ENCODE measurements around the gene CYP2U1.

Gene CYP2U1

GRCh38 chr4:107987916-107988762 is 56.8 kb downstream of the CYP2U1 start:
- FAIRE-seq, result no peak

DNA sequence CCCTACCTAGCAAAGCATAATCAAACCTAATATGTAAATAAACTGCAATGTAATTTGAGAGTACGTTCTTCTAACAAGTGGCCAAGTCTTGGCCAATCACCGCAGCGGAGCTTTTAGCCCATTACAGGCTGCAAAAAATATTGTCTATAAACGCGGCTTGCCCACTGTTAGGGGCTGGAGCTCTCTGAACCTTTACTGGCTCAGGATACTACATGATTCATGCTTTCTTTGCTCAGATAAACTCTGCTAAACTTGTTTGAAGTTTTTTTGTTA is 57.4 kb downstream of the CYP2U1 start:
- FAIRE-seq, result no peak

GRCh38 chr4:107989162-107989536 is 57.8 kb downstream of the CYP2U1 start:
- FAIRE-seq, result no peak

DNA sequence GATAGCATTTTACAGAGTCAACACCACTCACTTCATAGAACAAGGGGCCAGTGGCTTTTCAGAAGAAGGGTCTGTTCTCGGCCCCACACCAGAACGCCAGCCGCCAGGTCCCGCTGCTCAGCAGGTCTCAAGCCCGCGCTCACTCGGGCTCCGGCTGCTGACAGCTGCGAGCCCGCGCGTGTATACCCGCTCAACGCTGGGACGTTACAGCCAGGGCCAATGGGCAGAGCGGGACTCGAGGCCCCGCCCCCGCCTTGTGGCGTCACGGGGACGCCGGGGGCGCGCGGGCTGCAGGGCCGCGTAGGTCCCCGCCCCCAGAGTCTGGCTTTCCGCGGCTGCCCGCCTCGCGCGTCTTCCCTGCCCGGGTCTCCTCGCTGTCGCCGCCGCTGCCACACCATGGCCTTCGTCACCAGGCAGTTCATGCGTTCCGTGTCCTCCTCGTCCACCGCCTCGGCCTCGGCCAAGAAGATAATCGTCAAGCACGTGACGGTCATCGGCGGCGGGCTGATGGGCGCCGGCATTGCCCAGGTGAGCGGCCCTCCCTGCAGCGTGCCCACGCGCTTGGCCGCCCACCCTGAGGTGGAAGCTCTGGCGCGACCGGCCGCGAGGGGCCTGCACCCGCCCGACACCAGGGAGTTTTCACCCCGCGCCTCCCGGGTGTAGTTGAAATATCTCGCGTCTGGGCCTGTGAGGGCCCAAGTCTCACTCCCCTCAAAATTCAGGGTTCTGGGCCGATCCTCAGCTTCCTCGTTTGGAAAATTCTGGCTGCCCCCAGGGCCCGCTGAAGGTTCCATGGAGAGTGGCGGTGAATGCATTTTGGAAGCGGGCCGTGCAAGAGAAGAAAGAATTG is 58.4 kb downstream of the CYP2U1 start, which contains the start of gene HADH:
TSS of gene HADH (plus strand) at position 353 of the 850 bp plus-strand sequence. CDS start at position 397, 44 bp downstream.
- no peak for FAIRE-seq

DNA sequence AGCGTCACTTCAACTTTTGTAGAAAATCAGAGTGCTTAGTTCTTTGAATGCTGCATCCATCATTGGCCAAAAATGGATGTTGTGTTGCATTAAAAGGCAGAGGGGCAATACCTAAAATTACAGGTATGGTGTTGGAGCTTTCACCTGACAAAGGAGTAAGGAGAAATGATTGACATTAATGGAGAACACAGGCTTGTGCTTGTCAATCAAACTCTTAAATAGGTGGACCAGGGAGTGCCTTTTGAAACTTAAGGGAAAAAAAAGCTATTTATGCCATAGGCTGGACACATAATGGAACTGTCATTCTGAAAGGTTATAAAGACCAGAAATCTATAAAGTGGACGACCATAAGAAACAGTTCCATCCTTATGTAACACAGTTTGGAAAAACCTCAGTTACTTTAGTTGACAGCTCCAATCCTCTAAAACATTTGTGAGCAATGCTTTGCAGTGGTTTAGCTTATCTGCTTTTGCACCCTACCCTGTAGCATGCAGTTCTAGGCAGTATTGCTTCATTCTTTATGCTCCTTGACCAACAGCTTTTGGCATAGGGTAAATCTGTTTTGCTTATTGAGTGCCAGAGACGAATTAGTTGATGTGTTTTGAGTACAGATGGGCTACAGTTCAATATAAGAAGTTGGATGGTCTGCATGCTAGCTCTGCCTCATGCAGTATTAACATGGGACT is 60.7 kb downstream of the CYP2U1 start:
- FAIRE-seq, result no peak

- FAIRE-seq, result no peak
Observed at GRCh38 chr4:107993969-107994368, 62.6 kb downstream of the CYP2U1 start.

DNA sequence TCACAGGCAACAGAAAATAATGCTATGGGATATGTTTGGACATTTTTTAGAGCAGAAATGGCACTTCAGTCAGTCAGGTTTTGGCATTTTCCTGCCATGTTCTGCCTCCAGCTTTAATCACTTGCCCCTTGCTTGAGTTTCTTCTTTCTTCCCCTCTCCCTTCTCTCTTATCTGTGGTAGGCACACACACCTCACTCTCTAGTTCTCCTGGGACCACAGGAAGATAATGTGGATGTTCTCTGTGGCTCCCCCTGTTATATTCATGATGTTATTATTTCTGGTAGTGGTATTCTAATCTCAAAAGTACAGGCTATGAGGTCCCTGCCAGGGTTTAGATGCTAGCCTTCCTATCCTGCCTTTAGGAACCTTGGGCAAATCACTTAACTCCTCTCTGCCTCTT is 63.5 kb downstream of the CYP2U1 start:
- FAIRE-seq, result no peak

- FAIRE-seq, result no peak
Observed at GRCh38 chr4:107996949-107997788, 65.8 kb downstream of the CYP2U1 start.

DNA sequence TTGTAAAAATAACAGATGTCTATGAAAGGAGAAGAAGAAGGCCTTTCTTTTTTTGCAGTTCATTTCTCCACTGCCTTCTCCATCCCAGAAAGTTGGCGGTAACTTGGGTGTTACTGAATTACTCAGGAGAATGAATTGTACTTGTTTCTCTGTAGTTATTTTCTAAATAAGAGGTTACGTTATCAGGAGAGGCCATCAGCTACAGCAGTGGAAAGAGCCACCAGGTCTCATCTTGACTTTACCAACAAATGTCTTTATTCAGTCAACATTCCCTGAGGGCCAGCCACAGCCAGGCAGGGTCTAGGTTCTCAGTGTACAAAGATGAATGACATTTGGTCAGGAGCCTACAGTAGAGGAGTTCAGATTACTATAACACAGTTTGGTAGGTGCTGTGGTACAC is 66.4 kb downstream of the CYP2U1 start:
- FAIRE-seq, result no peak

GRCh38 chr4:107999932-108000539 is 68.7 kb downstream of the CYP2U1 start:
- no peak for FAIRE-seq

GRCh38 chr4:108001540-108002135 is 70.3 kb downstream of the CYP2U1 start:
- FAIRE-seq, result no peak

All from G401.6 (cell line).